Mammary epithelial cell (primary cell): ENCODE data around the gene WHRN.

Experiments used
- EZH2 ChIP-seq: IDR thresholded peaks from 2 replicates; pipeline ENCODE4 v1.6.1; 2012; ENCODE audit warnings: low read length, inconsistent platforms, borderline replicate concordance
- TF ChIP-seq, protein P1 (sequence below), 2 donors: IDR thresholded peaks in 1 of 2; conservative IDR thresholded peaks in 1 of 2; 2 replicates each; pipeline ENCODE4 v1.5.1; 2011 to 2012; ENCODE audit warnings: inconsistent platforms in 2 of 2, low read length in 2 of 2, mild to moderate bottlenecking in 2 of 2, control low read depth in 1 of 2, low read depth in 1 of 2; ENCODE audit not compliant: insufficient read depth in 1 of 2; ENCODE audit errors: extremely low read depth in 1 of 2

- TF ChIP-seq, protein P1, sequence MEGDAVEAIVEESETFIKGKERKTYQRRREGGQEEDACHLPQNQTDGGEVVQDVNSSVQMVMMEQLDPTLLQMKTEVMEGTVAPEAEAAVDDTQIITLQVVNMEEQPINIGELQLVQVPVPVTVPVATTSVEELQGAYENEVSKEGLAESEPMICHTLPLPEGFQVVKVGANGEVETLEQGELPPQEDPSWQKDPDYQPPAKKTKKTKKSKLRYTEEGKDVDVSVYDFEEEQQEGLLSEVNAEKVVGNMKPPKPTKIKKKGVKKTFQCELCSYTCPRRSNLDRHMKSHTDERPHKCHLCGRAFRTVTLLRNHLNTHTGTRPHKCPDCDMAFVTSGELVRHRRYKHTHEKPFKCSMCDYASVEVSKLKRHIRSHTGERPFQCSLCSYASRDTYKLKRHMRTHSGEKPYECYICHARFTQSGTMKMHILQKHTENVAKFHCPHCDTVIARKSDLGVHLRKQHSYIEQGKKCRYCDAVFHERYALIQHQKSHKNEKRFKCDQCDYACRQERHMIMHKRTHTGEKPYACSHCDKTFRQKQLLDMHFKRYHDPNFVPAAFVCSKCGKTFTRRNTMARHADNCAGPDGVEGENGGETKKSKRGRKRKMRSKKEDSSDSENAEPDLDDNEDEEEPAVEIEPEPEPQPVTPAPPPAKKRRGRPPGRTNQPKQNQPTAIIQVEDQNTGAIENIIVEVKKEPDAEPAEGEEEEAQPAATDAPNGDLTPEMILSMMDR (conservative IDR thresholded peaks at IDR 0.05 in 1 of 2, IDR thresholded peaks at IDR 0.05 in 1 of 2; ENCODE audit: extremely low read depth in 1 of 2, insufficient read depth in 1 of 2, low read depth in 1 of 2, low read length in 2 of 2): no peak
- no peak for TF ChIP-seq EZH2
These were observed 27.4 kb upstream of the WHRN start for GRCh38 chr9:114532561-114533237.
